ENCODE data around the gene SNX2.

GRCh38 chr5:122863721-122864120 lies 88.8 kb downstream of the SNX2 start:
- TF ChIP-seq, protein P1, sequence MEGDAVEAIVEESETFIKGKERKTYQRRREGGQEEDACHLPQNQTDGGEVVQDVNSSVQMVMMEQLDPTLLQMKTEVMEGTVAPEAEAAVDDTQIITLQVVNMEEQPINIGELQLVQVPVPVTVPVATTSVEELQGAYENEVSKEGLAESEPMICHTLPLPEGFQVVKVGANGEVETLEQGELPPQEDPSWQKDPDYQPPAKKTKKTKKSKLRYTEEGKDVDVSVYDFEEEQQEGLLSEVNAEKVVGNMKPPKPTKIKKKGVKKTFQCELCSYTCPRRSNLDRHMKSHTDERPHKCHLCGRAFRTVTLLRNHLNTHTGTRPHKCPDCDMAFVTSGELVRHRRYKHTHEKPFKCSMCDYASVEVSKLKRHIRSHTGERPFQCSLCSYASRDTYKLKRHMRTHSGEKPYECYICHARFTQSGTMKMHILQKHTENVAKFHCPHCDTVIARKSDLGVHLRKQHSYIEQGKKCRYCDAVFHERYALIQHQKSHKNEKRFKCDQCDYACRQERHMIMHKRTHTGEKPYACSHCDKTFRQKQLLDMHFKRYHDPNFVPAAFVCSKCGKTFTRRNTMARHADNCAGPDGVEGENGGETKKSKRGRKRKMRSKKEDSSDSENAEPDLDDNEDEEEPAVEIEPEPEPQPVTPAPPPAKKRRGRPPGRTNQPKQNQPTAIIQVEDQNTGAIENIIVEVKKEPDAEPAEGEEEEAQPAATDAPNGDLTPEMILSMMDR (IDR thresholded peaks at IDR 0.05) = no peak
- no peak for TF ChIP-seq EP300 (IDR thresholded peaks at IDR 0.05)
